ENCODE results near the gene NT5DC1. TPM values are rescaled to one million over a fixed set of nuclear protein-coding genes. Genes with fewer than 3 reads are reported as not detected.

The NT5DC1 gene
- total and polyA plus RNA-seq, 10 of the 15 experiments (the other 5 are each of a cell fraction or from before 2014, with no cell fraction given), result 40.8 to 140 (median 66.8) TPM

- Histone ChIP-seq H3K9ac (ENCODE audit: control insufficient read depth, insufficient read depth, low read length) (no peak overlapping the region), H3K4me1 (ENCODE audit: control insufficient read depth, insufficient read depth, low read length) (no peaks in the 10 kb centered on the region), H3K9me3 (replicated peaks; ENCODE audit: control insufficient read depth, insufficient read depth, low read length) (no peaks in the 10 kb centered on the region), H4K20me1 (ENCODE audit: control insufficient read depth, insufficient read depth) (no peaks in the 10 kb centered on the region), H3K27ac (ENCODE audit: control insufficient read depth, insufficient read depth) (no peak overlapping the region), H3K36me3 (ENCODE audit: control insufficient read depth in 2 of 2, insufficient read depth in 2 of 2, low read length in 1 of 2) (peaks cover 2 to 11% of the 10 kb centered on the region in 2 experiments; a peak in 2 of 4 replicates), H3K27me3 (replicated peaks in 1 of 2; ENCODE audit: control insufficient read depth in 2 of 2, insufficient read depth in 2 of 2, low read length in 1 of 2) (no peaks in the 10 kb centered on the region), H3K4me2 (ENCODE audit: control insufficient read depth, insufficient read depth) (no peak overlapping the region), H3K79me2 (ENCODE audit: control insufficient read depth, insufficient read depth, low read length) (no peaks in the 10 kb centered on the region), H3K4me3 (no peak overlapping the region), H2AFZ (ENCODE audit: control insufficient read depth, low read depth, low read length) (no peak overlapping the region)
- ChIA-PET POLR2A (no interaction called here), CTCF (no interaction called here), RAD21 (ENCODE audit: unreplicated experiment) (no interaction called here), SMC1A (ENCODE audit: uncharacterized antibody, unreplicated experiment) (no interaction called here)
- DNase-seq (ENCODE audit: low read depth, low spot score) (no peak), ATAC-seq (no peak), FAIRE-seq (no peak)
- no peak for TF ChIP-seq ZNF207 (IDR thresholded peaks at IDR 0.05; ENCODE audit: borderline replicate concordance)
- no peak for TF ChIP-seq CREM (IDR thresholded peaks at IDR 0.05; ENCODE audit: low read depth)
- no peak for TF ChIP-seq KLF5 (IDR thresholded peaks at IDR 0.05; ENCODE audit: partially characterized antibody)
- TF ChIP-seq JUNB (IDR thresholded peaks at IDR 0.05), result no peak
- no peak for TF ChIP-seq ZBTB11 (CRISPR knock-in tag; IDR thresholded peaks at IDR 0.05)
- no peak for TF ChIP-seq KDM1A (IDR thresholded peaks at IDR 0.05; ENCODE audit: borderline replicate concordance)
- TF ChIP-seq ZBED1 (IDR thresholded peaks at IDR 0.05; ENCODE audit: borderline replicate concordance), result no peak
- no peak for TF ChIP-seq JUND (IDR thresholded peaks at IDR 0.05; ENCODE audit: low read depth, low read length)
- TF ChIP-seq WRNIP1 (IDR thresholded peaks at IDR 0.05; ENCODE audit: borderline replicate concordance, low read depth, low read length), result no peak
- TF ChIP-seq ZSCAN29 (IDR thresholded peaks at IDR 0.05), result no peak
- TF ChIP-seq PAX8 (IDR thresholded peaks at IDR 0.05), result no peak
- no peak for TF ChIP-seq CREB1 (IDR thresholded peaks at IDR 0.05; ENCODE audit: low read depth)
- TF ChIP-seq HCFC1 (IDR thresholded peaks at IDR 0.05; ENCODE audit: low read length), result no peak
- 100% methylated on average over 2 of the region's 2 CpGs for WGBS (ENCODE audit: insufficient coverage, insufficient replicate concordance, low lambda C conversion rate, missing lambda C conversion rate)
- in situ Hi-C loops (cut with MboI), result no loop called here
- intact Hi-C loops (cut with micrococcal nuclease; ENCODE audit: unreplicated experiment), result no loop called here
- BruUV-seq (replicated peaks), result no TSS peak
These were observed 138.6 kb downstream of the NT5DC1 start for GRCh38 chr6:116239256-116239655.

Measured in GM12878 (cell line).